GM12878 (cell line): ENCODE measurements around the gene PLAC1. TPM values are rescaled to one million over a fixed set of nuclear protein-coding genes. Genes with fewer than 3 reads are reported as not detected.

Source experiments
- ATAC-seq: fragments of 200-7000 bp; cut with Tn5 transposase; 3 replicates; pipeline ENCODE4 v1.9.1; 2020; ENCODE audit warnings: mild to moderate bottlenecking, moderate library complexity
- BruUV-seq: library from RNA; stranded (reverse); fragments of 400-500 nt; replicated peaks from 2 replicates; lab custom pipeline; 2021; lab: Mats Ljungman, UMichigan
- CTCF ChIA-PET: fragments of 300-600 bp; sonication (Branson Sonifier 250); formaldehyde crosslinking; extraction: SDS; loops from one replicate; lab custom pipeline; 2021; ENCODE audit warnings: inconsistent platforms; lab: Yijun Ruan, JAX
- POLR2A ChIA-PET: fragments of 350-600 bp; formaldehyde crosslinking; extraction: SDS; loops from one replicate; lab custom pipeline; 2021; ENCODE audit warnings: inconsistent platforms; lab: Charles Lee
- RAD21 ChIA-PET: fragments of 300-600 bp; sonication (Branson Sonifier 250); formaldehyde crosslinking; loops from one replicate; lab custom pipeline; 2023; ENCODE audit warnings: antibody characterized with exemption; ENCODE audit not compliant: unreplicated experiment; lab: Charles Lee
- SMC1A ChIA-PET: fragments of 300-600 bp; sonication (Branson Sonifier 250); formaldehyde crosslinking; loops from one replicate; lab custom pipeline; 2023; ENCODE audit not compliant: unreplicated experiment, uncharacterized antibody; lab: Charles Lee
- DNase-seq: peaks from one replicate; pipeline ENCODE4 v3.0.0-alpha.2; 2011; ENCODE audit warnings: low read depth, low spot score
- FAIRE-seq: peaks from 3 replicates; lab custom pipeline; 2011; peaks lifted over from hg19 to GRCh38; lab: Jason Lieb, UNC
- H2AFZ ChIP-seq: 2 replicates; pipeline ENCODE4 v1.6.0; 2011; ENCODE audit warnings: low read depth, low read length, control low read depth; ENCODE audit not compliant: control insufficient read depth
- H3K27ac ChIP-seq: 2 replicates; pipeline ENCODE4 v1.5.1; 2011; ENCODE audit warnings: control low read depth; ENCODE audit not compliant: control insufficient read depth, insufficient read depth
- H3K27me3 ChIP-seq, 2 experiments: replicated peaks in 1 of 2; 2 replicates each; pipeline versions ENCODE4 v1.6.0 to v1.6.1; 2011; ENCODE audit warnings: low read length in 1 of 2; ENCODE audit not compliant: control insufficient read depth in 2 of 2, insufficient read depth in 2 of 2
- H3K36me3 ChIP-seq, 2 experiments: 2 replicates each; pipeline ENCODE4 v1.5.1; 2011; ENCODE audit warnings: low read length in 1 of 2; ENCODE audit not compliant: control insufficient read depth in 2 of 2, insufficient read depth in 2 of 2
- H3K4me1 ChIP-seq: 2 replicates; pipeline ENCODE4 v1.6.1; 2011; ENCODE audit warnings: mild to moderate bottlenecking, low read length, moderate library complexity, mixed read lengths; ENCODE audit not compliant: control insufficient read depth, insufficient read depth
- H3K4me2 ChIP-seq: 2 replicates; pipeline ENCODE4 v1.6.0; 2011; ENCODE audit warnings: control low read depth; ENCODE audit not compliant: control insufficient read depth, insufficient read depth
- H3K4me3 ChIP-seq: fragments of 200-600 bp; sonication (generic); 2 replicates; pipeline ENCODE4 v1.5.1; 2016
- H3K79me2 ChIP-seq: 2 replicates; pipeline ENCODE4 v1.6.0; 2011; ENCODE audit warnings: low read length; ENCODE audit not compliant: control insufficient read depth, insufficient read depth
- H3K9ac ChIP-seq: 2 replicates; pipeline ENCODE4 v1.8.0; 2011; ENCODE audit warnings: low read length, control low read depth, mixed read lengths; ENCODE audit not compliant: control insufficient read depth, insufficient read depth
- H3K9me3 ChIP-seq: replicated peaks from 3 replicates; pipeline ENCODE4 v1.5.1; 2011; ENCODE audit warnings: mild to moderate bottlenecking, low read length; ENCODE audit not compliant: control insufficient read depth, insufficient read depth
- H4K20me1 ChIP-seq: 2 replicates; pipeline ENCODE4 v1.6.0; 2011; ENCODE audit not compliant: control insufficient read depth, insufficient read depth
- BHLHE40 ChIP-seq, 2 experiments: fragments of 450-650 bp in 1 of 2; IDR thresholded peaks; 2 replicates each; pipeline ENCODE4 v1.6.1; 2011 to 2017; ENCODE audit warnings: low read depth in 2 of 2, borderline replicate concordance in 1 of 2, improper control_type of control experiment in 1 of 2, low read length in 1 of 2, mild to moderate bottlenecking in 1 of 2
- CHD2 ChIP-seq: IDR thresholded peaks from 2 replicates; pipeline ENCODE4 v1.6.1; 2011; ENCODE audit warnings: low read depth, low read length, improper control_type of control experiment, borderline replicate concordance
- CHD4 ChIP-seq: fragments of 200-600 bp; sonication (generic); IDR thresholded peaks from 2 replicates; pipeline ENCODE4 v1.6.1; 2016; ENCODE audit warnings: mild to moderate bottlenecking
- SUPT20H ChIP-seq: IDR thresholded peaks from 2 replicates; pipeline ENCODE4 v1.6.1; 2011; ENCODE audit warnings: low read depth, mild to moderate bottlenecking, low read length, moderate library complexity, borderline replicate concordance; ENCODE audit not compliant: control insufficient read depth
- WGBS: methylation state at CpG from one replicate; pipeline ENCODE4 v1.1.6; 2016; ENCODE audit warnings: low lambda C conversion rate; ENCODE audit not compliant: insufficient replicate concordance, insufficient coverage; ENCODE audit errors: missing lambda C conversion rate; 5-methylcytosine and 5-hydroxymethylcytosine counted together
- in situ Hi-C: fragments of 300-500 bp; cut with MboI; formaldehyde crosslinking; loops from 9 replicates; pipeline ENCODE4 v1.14.3; 2018; ENCODE audit warnings: mixed read lengths
- intact Hi-C: fragments of 100-400 bp; cut with micrococcal nuclease; formaldehyde crosslinking; loops from one replicate; pipeline ENCODE4 v1.14.2; 2022; ENCODE audit not compliant: unreplicated experiment
- polyA plus RNA-seq, 11 experiments: library from polyadenylated mRNA; depleted of rRNA in 4 of 11; unstranded in 6 of 11; stranded (reverse) in 5 of 11; fragments of >200 nt; fragmentation: Nextera tagmentation in 4 of 11; fragmentation: Illumina TruSeq in 1 of 11; extraction: Ambion mirVana in 4 of 11; extraction: Trizol in 1 of 11; gene quantifications; 1 replicate in 1 of 11; 2 replicates in 10 of 11; pipeline versions ENCODE4 v1.2.1 to v1.2.3, GENCODE V29; 2011 to 2016; ENCODE audit warnings: inconsistent platforms in 2 of 11, missing spikeins in 2 of 11, low read depth in 1 of 11
- total RNA-seq, 4 experiments: library from RNA; depleted of rRNA in 3 of 4; stranded (reverse); fragments of >200 nt in 3 of 4; fragmentation: Illumina TruSeq in 1 of 4; extraction: Trizol in 1 of 4; gene quantifications; 2 replicates each; pipeline versions ENCODE4 v1.2.1 to v1.2.3, GENCODE V29; 2013 to 2021
- TF ChIP-seq, protein P1 (sequence below): IDR thresholded peaks from 2 replicates; pipeline ENCODE4 v1.6.1; 2011; ENCODE audit warnings: borderline replicate concordance, low read depth, mild to moderate bottlenecking, moderate library complexity, mixed read lengths, low read length; ENCODE audit not compliant: insufficient read depth; ENCODE audit errors: extremely low read length
- TF ChIP-seq, protein P2 (sequence below): fragments of 450-650 bp; IDR thresholded peaks from 2 replicates; pipeline ENCODE4 v1.6.1; 2017; ENCODE audit warnings: mild to moderate bottlenecking, low read depth, inconsistent platforms; ENCODE audit not compliant: poor library complexity, severe bottlenecking
- TF ChIP-seq, protein P3 (sequence below): fragments of 450-650 bp; formaldehyde crosslinking; IDR thresholded peaks from 2 replicates; pipeline ENCODE4 v1.4.0; 2020; ENCODE audit warnings: mild to moderate bottlenecking, moderate library complexity

The PLAC1 gene
- total and polyA plus RNA-seq, 10 of the 15 experiments (the other 5 are each of a cell fraction or from before 2014, with no cell fraction given): 0.05 to 0.42 (median 0.17) TPM; not detected in 5

DNA sequence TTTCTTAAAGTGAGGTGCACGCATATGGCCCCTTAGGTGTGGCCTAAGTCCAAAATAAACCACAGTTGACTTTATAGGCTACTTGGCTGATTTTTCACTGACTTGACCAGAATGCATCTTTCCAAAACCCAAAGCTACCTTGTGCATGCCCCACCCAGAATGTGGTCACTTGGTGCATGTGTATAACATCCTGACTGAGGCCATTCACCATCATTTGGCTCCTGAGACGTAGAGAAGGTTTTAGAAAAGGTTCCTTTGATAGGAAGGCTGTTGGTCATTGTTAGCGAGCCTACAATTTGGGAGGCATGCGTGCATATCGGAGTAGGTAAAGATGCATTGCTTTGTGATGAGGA is 84.6 kb downstream of the PLAC1 start:
- intact Hi-C loops: no loop called here
- ATAC-seq (no peak), FAIRE-seq (no peak), DNase-seq (no peak)
- Histone ChIP-seq H2AFZ (no peak overlapping the region), H3K9ac (no peak overlapping the region), H3K27ac (no peak overlapping the region), H3K36me3 (no peaks in the 10 kb centered on the region), H4K20me1 (no peaks in the 10 kb centered on the region), H3K4me2 (no peak overlapping the region), H3K9me3 (no peaks in the 10 kb centered on the region), H3K27me3 (no peaks in the 10 kb centered on the region), H3K79me2 (no peaks in the 10 kb centered on the region), H3K4me1 (no peaks in the 10 kb centered on the region), H3K4me3 (no peak overlapping the region)
- ChIA-PET POLR2A (no interaction called here), SMC1A (no interaction called here), RAD21 (no interaction called here), CTCF (no interaction called here)
- in situ Hi-C loops: no loop called here
- TF ChIP-seq BHLHE40 (IDR thresholded peaks at IDR 0.05; ENCODE audit: borderline replicate concordance in 1 of 2, low read depth in 2 of 2, low read length in 1 of 2) (no peak), CHD2 (no peak), SUPT20H (no peak), CHD4 (no peak)
- TF ChIP-seq, protein P1, sequence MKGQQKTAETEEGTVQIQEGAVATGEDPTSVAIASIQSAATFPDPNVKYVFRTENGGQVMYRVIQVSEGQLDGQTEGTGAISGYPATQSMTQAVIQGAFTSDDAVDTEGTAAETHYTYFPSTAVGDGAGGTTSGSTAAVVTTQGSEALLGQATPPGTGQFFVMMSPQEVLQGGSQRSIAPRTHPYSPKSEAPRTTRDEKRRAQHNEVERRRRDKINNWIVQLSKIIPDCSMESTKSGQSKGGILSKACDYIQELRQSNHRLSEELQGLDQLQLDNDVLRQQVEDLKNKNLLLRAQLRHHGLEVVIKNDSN: no peak
- TF ChIP-seq, protein P2, sequence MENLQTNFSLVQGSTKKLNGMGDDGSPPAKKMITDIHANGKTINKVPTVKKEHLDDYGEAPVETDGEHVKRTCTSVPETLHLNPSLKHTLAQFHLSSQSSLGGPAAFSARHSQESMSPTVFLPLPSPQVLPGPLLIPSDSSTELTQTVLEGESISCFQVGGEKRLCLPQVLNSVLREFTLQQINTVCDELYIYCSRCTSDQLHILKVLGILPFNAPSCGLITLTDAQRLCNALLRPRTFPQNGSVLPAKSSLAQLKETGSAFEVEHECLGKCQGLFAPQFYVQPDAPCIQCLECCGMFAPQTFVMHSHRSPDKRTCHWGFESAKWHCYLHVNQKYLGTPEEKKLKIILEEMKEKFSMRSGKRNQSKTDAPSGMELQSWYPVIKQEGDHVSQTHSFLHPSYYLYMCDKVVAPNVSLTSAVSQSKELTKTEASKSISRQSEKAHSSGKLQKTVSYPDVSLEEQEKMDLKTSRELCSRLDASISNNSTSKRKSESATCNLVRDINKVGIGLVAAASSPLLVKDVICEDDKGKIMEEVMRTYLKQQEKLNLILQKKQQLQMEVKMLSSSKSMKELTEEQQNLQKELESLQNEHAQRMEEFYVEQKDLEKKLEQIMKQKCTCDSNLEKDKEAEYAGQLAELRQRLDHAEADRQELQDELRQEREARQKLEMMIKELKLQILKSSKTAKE: no peak
- TF ChIP-seq, protein P3, sequence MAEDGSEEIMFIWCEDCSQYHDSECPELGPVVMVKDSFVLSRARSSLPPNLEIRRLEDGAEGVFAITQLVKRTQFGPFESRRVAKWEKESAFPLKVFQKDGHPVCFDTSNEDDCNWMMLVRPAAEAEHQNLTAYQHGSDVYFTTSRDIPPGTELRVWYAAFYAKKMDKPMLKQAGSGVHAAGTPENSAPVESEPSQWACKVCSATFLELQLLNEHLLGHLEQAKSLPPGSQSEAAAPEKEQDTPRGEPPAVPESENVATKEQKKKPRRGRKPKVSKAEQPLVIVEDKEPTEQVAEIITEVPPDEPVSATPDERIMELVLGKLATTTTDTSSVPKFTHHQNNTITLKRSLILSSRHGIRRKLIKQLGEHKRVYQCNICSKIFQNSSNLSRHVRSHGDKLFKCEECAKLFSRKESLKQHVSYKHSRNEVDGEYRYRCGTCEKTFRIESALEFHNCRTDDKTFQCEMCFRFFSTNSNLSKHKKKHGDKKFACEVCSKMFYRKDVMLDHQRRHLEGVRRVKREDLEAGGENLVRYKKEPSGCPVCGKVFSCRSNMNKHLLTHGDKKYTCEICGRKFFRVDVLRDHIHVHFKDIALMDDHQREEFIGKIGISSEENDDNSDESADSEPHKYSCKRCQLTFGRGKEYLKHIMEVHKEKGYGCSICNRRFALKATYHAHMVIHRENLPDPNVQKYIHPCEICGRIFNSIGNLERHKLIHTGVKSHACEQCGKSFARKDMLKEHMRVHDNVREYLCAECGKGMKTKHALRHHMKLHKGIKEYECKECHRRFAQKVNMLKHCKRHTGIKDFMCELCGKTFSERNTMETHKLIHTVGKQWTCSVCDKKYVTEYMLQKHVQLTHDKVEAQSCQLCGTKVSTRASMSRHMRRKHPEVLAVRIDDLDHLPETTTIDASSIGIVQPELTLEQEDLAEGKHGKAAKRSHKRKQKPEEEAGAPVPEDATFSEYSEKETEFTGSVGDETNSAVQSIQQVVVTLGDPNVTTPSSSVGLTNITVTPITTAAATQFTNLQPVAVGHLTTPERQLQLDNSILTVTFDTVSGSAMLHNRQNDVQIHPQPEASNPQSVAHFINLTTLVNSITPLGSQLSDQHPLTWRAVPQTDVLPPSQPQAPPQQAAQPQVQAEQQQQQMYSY: no peak
- 51% methylated on average over 5 of the region's 5 CpGs for WGBS
- no TSS peak for BruUV-seq
